ELR (cell line): ENCODE measurements around the gene NBPF3.
"Not testable (repeated sequence)": the region's sequence is repeated elsewhere in the genome, so short reads cannot be mapped to it uniquely, and the experiment has no call there.

Source experiments
- DNase-seq: peaks from one replicate; pipeline ENCODE4 v3.0.0-alpha.2; 2015; ENCODE audit warnings: low read depth

NBPF3 gene

GRCh38 chr1:21496063-21496462 lies 56.1 kb downstream of the NBPF3 start:
- DNase-seq, result no peak

DNA sequence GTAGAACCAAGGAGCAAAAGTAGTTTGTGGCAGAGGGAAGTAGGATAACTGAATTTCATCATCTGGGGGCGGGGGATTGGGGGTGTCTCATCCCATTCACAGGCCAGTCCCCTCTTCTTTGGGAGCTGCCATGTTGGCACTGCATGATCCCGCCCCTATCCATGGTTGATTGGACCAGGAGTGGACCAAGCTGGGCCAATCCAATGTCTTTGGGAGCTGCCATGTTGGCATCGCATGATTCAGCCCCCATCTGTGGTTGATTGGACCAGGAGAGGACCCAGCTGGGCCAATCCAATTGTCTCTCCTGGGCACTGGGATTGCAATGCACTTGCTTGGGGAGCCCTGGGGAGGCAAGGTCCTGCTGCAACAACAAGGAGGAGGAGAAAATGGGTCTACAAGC lies 56.9 kb downstream of the NBPF3 start:
- DNase-seq, result no peak

GRCh38 chr1:21497466-21498061 lies 57.6 kb downstream of the NBPF3 start:
- peak; percentile 10 for DNase-seq

DNA sequence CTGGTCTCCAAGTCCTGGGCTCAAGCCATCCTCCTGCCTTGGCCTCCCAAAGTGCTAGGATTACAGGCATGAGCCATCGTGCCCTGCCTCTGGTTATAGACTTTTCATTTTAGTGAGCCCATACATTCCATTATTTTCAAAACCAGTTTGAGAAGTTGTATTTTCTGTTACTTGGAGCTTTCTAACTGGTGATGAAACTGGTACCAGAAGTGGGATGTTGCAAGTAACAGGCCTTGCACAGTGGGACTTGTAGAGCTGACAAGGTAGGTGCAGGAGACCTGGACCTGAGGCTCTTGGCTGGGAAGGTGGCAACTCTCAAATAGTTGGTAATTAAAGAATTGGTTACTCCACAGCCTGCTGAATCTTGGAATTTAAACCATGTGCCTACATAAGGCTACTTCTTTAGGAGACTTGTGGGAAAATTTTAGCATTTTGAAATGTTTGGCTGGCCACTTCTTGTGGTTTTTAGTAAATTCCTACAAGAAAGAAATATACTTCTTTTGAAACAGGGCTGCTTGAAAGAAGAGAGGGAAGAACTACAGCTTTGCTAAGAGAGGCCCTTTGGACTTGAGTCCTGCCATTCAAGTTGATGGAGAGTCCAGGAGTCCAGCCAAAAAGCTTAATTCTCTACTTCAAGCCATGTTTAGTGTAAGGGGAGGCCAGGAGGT lies 59.5 kb downstream of the NBPF3 start:
- DNase-seq, result no peak

- DNase-seq, result no peak
Observed at GRCh38 chr1:21503706-21504377, 63.9 kb downstream of the NBPF3 start.

GRCh38 chr1:21506804-21507203 lies 66.9 kb downstream of the NBPF3 start:
- no peak for DNase-seq

- DNase-seq, result no peak
Observed at GRCh38 chr1:21507511-21508270, 67.8 kb downstream of the NBPF3 start.

DNA sequence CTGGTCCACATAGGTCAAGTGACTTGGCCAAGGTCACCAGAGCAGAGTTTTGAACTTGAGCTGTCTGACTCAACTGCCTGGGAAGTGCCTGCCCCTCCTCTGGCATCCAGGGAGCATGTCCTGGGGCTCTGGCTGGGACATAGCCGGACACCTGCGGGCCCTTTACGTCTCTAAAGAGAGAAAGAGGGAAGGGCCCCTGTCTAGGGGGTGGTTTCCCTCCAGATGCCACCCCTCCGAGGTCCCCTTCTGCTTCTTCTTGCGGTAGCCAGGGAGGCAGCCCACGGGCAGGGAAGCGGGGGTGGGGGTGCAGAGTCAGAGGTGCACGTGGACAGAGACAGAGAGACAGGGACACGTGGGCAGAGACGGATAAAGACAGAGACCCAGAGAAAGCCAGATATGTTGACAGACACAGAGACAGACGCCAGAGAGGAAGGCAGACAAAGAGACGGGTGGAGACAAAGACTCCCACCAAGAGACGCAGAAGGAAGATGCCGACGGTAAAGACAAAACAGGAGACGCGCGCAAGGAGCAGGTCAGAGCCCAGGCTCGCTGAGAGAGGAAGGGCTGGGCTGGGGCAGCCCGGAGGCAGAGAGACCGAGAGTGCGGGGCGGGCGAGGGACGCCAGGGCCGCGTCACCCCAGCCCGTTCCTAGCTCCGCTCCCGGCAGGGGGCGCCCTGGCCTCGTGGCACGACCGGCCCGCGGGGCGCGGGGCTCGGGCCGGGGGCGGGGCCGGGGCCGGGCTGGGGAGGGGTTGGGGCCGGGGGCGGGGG lies 68.8 kb downstream of the NBPF3 start:
- peak; percentile 66 for DNase-seq

DNA sequence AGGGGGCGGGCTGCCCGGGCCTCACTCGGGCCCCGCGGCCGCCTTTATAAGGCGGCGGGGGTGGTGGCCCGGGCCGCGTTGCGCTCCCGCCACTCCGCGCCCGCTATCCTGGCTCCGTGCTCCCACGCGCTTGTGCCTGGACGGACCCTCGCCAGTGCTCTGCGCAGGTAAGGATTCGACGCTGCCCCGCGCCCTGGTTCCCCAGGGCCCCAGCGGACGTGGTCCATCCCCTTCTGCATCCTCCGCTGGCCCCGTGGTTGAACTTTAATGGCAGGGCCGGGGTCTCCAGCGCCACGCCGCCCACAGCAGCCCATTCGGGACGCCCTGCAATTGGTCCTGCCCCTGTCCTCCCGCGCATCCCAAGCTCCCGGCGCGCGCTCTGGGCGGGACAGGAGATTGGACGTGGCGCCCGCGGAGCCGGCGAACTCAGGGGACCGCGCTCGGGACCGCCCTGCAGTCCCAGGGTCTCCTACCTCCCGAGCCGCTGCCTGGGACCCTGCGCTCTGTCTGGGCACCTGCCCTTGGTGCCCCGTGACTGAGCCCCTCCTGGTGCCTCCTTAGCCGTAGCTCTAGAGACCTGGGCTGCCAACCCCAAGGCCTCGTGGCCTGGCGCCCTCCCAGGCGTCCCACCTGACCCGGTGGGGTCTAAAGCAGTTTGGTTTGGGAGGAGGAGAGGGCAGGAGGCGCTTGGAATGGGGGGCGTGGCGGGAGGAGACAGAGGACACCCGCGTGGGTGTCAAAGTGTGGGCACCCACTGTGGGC lies 69.6 kb downstream of the NBPF3 start, which contains the start of gene ALPL:
TSS of gene ALPL (plus strand) at position 73 of the 762 bp plus-strand sequence. CDS start 44,659 bp downstream, outside the sequence.
- DNase-seq, result no peak

GRCh38 chr1:21510113-21510493 lies 70.2 kb downstream of the NBPF3 start:
- DNase-seq, result no peak

DNA sequence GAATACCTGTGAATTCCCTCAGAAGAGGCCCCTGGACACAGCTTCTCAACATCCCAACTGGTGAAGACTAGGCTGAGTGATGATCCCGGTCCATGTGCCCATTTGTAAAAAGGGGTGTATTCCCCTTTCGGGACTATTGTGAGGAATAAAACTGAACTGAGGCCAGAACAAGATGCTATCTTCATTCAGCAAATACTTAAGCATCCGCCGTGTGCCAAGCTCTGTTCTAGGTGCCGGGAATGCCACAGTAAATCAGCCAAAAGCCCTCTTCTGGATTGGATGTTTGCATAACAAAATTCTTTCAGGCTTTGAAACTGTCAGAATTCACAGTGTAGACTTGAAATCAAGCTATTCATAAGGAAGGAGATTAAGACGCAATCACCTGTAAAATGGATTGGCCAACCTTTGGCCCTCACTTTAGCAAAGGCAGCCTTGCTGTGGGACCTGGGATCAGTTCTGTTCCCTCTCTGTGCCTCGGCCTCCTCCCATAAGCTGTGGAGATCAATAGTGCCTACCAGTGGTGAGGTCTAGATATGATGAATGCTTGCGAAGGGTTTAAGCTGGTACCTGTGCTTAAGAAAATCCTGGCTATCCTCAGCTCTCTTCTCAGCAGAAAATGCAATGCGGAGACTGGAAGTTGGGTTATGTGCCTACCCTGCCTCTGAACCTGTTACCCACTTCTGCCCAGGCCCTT lies 71.1 kb downstream of the NBPF3 start:
- DNase-seq, result no peak

- peak; percentile 52 for DNase-seq
Observed at GRCh38 chr1:21511579-21512522, 71.9 kb downstream of the NBPF3 start.

- DNase-seq, result no peak
Observed at GRCh38 chr1:21514245-21514644, 74.3 kb downstream of the NBPF3 start.

DNA sequence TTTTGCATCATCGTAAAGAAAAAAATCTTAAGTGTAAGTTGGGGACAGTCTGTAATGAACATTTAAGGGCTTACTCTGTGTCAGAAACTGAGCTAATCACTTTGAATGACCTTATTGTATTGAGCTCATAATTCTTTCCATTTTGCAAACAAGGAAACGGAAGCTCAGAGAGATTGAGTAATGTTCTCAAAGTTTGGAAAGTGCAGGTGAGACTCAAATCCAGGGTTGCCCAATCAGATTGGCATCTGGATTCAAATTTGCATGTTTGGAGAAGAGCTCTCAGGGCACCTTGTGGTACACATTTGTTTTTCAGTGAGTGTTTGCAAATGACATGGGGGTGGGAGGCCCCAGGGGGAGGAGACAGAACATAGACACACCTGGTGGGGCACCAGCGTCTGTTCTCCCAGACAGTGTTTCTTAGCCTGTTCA lies 77.2 kb downstream of the NBPF3 start:
- no peak for DNase-seq

- DNase-seq, result no peak
Observed at GRCh38 chr1:21517660-21518480, 77.9 kb downstream of the NBPF3 start.

DNA sequence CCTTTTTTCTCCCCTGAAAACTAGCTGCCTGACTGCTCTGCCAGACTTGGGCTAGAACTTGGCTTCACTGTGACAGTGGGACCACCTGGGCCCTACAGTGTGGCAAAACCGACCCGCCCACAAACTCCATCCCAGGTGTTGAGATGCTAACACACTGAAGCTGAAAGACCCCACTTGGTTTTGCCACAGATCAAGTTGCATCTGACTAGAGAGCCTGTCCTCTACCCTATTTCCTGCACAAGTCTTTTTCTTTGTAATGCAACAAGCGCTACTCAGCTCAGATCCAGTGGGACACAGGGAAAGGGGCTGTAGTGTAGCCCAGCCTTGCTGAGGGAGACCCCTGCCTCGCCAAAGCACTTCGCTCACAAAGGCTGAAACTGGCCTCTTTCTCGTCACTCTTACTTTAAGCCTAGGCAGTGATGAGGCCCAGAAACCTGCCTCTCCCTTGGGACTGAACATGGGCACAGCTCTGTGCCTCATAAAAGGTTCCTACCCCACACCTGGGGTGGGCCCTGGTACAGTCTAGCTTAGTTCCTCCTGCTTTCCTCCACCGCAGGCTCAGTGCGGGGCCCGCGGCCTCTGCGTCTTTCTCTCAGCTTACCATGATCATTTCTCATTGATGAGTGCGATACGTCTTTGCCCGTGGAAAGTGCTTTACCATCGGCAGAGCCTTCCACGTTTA lies 79.0 kb downstream of the NBPF3 start:
- DNase-seq, result no peak

- DNase-seq, result not testable (repeated sequence)
Observed at GRCh38 chr1:21519486-21520070, 79.6 kb downstream of the NBPF3 start.
